ENCODE measurements around the gene AVPR2.

Gene AVPR2

GRCh38 chrX:153926858-153927671 lies 22.6 kb downstream of the AVPR2 start:
- TF ChIP-seq RAD21 (IDR thresholded peaks at IDR 0.05; ENCODE audit: low read depth) = no peak
- TF ChIP-seq USF1 (IDR thresholded peaks at IDR 0.05) = no peak
- TF ChIP-seq MAX (IDR thresholded peaks at IDR 0.05) = no peak
- TF ChIP-seq FOXM1 (IDR thresholded peaks at IDR 0.05; ENCODE audit: borderline replicate concordance, low read depth) = no peak
- TF ChIP-seq TEAD4 (IDR thresholded peaks at IDR 0.05) = no peak
- no peak for TF ChIP-seq ZBTB7A (IDR thresholded peaks at IDR 0.05; ENCODE audit: low read depth)
- TF ChIP-seq TCF12 (IDR thresholded peaks at IDR 0.05; ENCODE audit: low read depth) = no peak
- no peak for TF ChIP-seq CEBPB (IDR thresholded peaks at IDR 0.05)
- TF ChIP-seq CREB1 (IDR thresholded peaks at IDR 0.05; ENCODE audit: low read depth) = no peak

- TF ChIP-seq TAF1 (IDR thresholded peaks at IDR 0.05; ENCODE audit: low read depth) = no peak
- TF ChIP-seq USF1 (IDR thresholded peaks at IDR 0.05) = no peak
- no peak for TF ChIP-seq CREB1 (IDR thresholded peaks at IDR 0.05; ENCODE audit: low read depth)
- no peak for TF ChIP-seq REST (IDR thresholded peaks at IDR 0.05; ENCODE audit: low read depth)
- TF ChIP-seq RAD21 (IDR thresholded peaks at IDR 0.05; ENCODE audit: low read depth) = no peak
- TF ChIP-seq TEAD4 (IDR thresholded peaks at IDR 0.05) = no peak
Measured at GRCh38 chrX:153927672-153927921, 23.1 kb downstream of the AVPR2 start.

- TF ChIP-seq USF1 (IDR thresholded peaks at IDR 0.05) (peak; percentile 94), NFIC (IDR thresholded peaks at IDR 0.05) (no peak), FOXM1 (IDR thresholded peaks at IDR 0.05; ENCODE audit: borderline replicate concordance, low read depth) (no peak), EGR1 (IDR thresholded peaks at IDR 0.05) (no peak), CEBPB (IDR thresholded peaks at IDR 0.05) (no peak), ZBTB7A (IDR thresholded peaks at IDR 0.05; ENCODE audit: low read depth) (no peak), RAD21 (IDR thresholded peaks at IDR 0.05; ENCODE audit: low read depth) (peak; percentile 8; the same call in 1 of the 2 replicates), YY1 (IDR thresholded peaks at IDR 0.05; ENCODE audit: low read depth) (no peak), EP300 (IDR thresholded peaks at IDR 0.05; ENCODE audit: borderline replicate concordance) (peak; percentile 18; the same call in 1 of the 2 replicates), TEAD4 (IDR thresholded peaks at IDR 0.05) (no peak), MAX (IDR thresholded peaks at IDR 0.05) (peak; percentile 60; the same call in 1 of the 2 replicates), TCF12 (IDR thresholded peaks at IDR 0.05; ENCODE audit: low read depth) (peak; percentile 46)
Measured at GRCh38 chrX:153927922-153928760, 23.7 kb downstream of the AVPR2 start.

- TF ChIP-seq RAD21 (IDR thresholded peaks at IDR 0.05; ENCODE audit: low read depth) = no peak
- TF ChIP-seq TCF12 (IDR thresholded peaks at IDR 0.05; ENCODE audit: low read depth) = no peak
- TF ChIP-seq CEBPB (IDR thresholded peaks at IDR 0.05) = no peak
- TF ChIP-seq ZBTB7A (IDR thresholded peaks at IDR 0.05; ENCODE audit: low read depth) = no peak
- TF ChIP-seq REST (IDR thresholded peaks at IDR 0.05; ENCODE audit: low read depth) = no peak
- no peak for TF ChIP-seq TAF1 (IDR thresholded peaks at IDR 0.05; ENCODE audit: low read depth)
- TF ChIP-seq MAX (IDR thresholded peaks at IDR 0.05) = no peak
- no peak for TF ChIP-seq EP300 (IDR thresholded peaks at IDR 0.05; ENCODE audit: borderline replicate concordance)
- no peak for TF ChIP-seq NFIC (IDR thresholded peaks at IDR 0.05)
- TF ChIP-seq CREB1 (IDR thresholded peaks at IDR 0.05; ENCODE audit: low read depth) = no peak
- TF ChIP-seq FOXM1 (IDR thresholded peaks at IDR 0.05; ENCODE audit: borderline replicate concordance, low read depth) = no peak
- TF ChIP-seq EGR1 (IDR thresholded peaks at IDR 0.05) = no peak
- TF ChIP-seq YY1 (IDR thresholded peaks at IDR 0.05; ENCODE audit: low read depth) = no peak
- TF ChIP-seq TEAD4 (IDR thresholded peaks at IDR 0.05) = no peak
Measured at GRCh38 chrX:153928846-153929245, 24.4 kb downstream of the AVPR2 start.

Data from Ishikawa (cell line).